H1 (cell line): ENCODE results near the gene SUSD6. TPM values are rescaled to one million over a fixed set of nuclear protein-coding genes. Genes with fewer than 3 reads are reported as not detected.

ENCODE experiments used
- CTCF ChIA-PET: fragments of 300-600 bp; sonication (Branson Sonifier 250); formaldehyde crosslinking; loops from one replicate; lab custom pipeline; 2021; ENCODE audit not compliant: partially characterized antibody; lab: Charles Lee
- POLR2A ChIA-PET: fragments of 300-600 bp; sonication (Branson Sonifier 250); formaldehyde crosslinking; loops from one replicate; lab custom pipeline; 2021; ENCODE audit warnings: inconsistent platforms; ENCODE audit not compliant: partially characterized antibody; lab: Charles Lee
- DNase-seq, 2 experiments: peaks; one replicate each; pipeline versions ENCODE4 v3.0.0 to v3.0.0-alpha.2; 2010 to 2022; ENCODE audit warnings: low spot score in 2 of 2, low read depth in 1 of 2, mixed read lengths in 1 of 2
- FAIRE-seq: peaks from 2 replicates; lab custom pipeline; 2011; peaks lifted over from hg19 to GRCh38; lab: Jason Lieb, UNC
- H2AFZ ChIP-seq: 2 replicates; pipeline ENCODE4 v1.8.1; 2012; ENCODE audit warnings: low read length, inconsistent platforms
- H2AK5ac ChIP-seq: 2 replicates; pipeline ENCODE4 v1.6.1; 2013; ENCODE audit warnings: low read depth, low read length
- H2BK120ac ChIP-seq: replicated peaks from 2 replicates; pipeline ENCODE3; 2013; ENCODE audit warnings: low read depth, low read length, inconsistent platforms
- H2BK12ac ChIP-seq: 2 replicates; pipeline ENCODE4 v1.6.1; 2013; ENCODE audit warnings: low read depth, low read length
- H2BK15ac ChIP-seq: 2 replicates; pipeline ENCODE4 v1.6.1; 2013; ENCODE audit warnings: low read length
- H2BK20ac ChIP-seq: 2 replicates; pipeline ENCODE4 v1.6.1; 2013; ENCODE audit warnings: low read length
- H2BK5ac ChIP-seq: 2 replicates; pipeline ENCODE4 v1.6.1; 2013; ENCODE audit warnings: low read depth, low read length
- H3K14ac ChIP-seq: 2 replicates; pipeline ENCODE4 v1.6.1; 2013; ENCODE audit warnings: inconsistent platforms; ENCODE audit not compliant: insufficient read length
- H3K18ac ChIP-seq: 2 replicates; pipeline ENCODE4 v1.6.1; 2013; ENCODE audit warnings: low read length; ENCODE audit errors: extremely low read depth
- H3K23ac ChIP-seq: 2 replicates; pipeline ENCODE4 v1.6.1; 2013; ENCODE audit warnings: inconsistent platforms; ENCODE audit not compliant: insufficient read length
- H3K23me2 ChIP-seq: 2 replicates; pipeline ENCODE4 v1.6.1; 2013; ENCODE audit warnings: low read depth, low read length
- H3K27ac ChIP-seq: 2 replicates; pipeline ENCODE4 v1.6.1; 2011; ENCODE audit warnings: low read depth, low read length, inconsistent platforms
- H3K27me3 ChIP-seq, 4 experiments: replicated peaks in 1 of 4; 1 replicate in 1 of 4; 2 replicates in 3 of 4; pipeline versions ENCODE4 v1.6.1 to v1.8.1; 2011 to 2013; ENCODE audit warnings: low read length in 3 of 4, mild to moderate bottlenecking in 3 of 4, inconsistent platforms in 2 of 4, mixed read lengths in 2 of 4, moderate library complexity in 1 of 4; ENCODE audit not compliant: control insufficient read depth in 3 of 4, insufficient read depth in 3 of 4; ENCODE audit errors: extremely low read depth in 1 of 4
- H3K36me3 ChIP-seq, 4 experiments: 2 replicates each; pipeline versions ENCODE4 v1.6.1 to v1.8.1; 2011 to 2013; ENCODE audit warnings: mild to moderate bottlenecking in 4 of 4, low read length in 3 of 4, moderate library complexity in 2 of 4, control low read depth in 1 of 4, inconsistent platforms in 1 of 4; ENCODE audit not compliant: insufficient read depth in 4 of 4, control insufficient read depth in 2 of 4
- H3K4ac ChIP-seq: replicated peaks from 2 replicates; pipeline ENCODE3; 2013; ENCODE audit warnings: low read length, low read depth, mixed read lengths, inconsistent platforms; ENCODE audit not compliant: insufficient read length
- H3K4me1 ChIP-seq, 4 experiments: replicated peaks in 1 of 4; 1 replicate in 1 of 4; 2 replicates in 3 of 4; pipeline versions ENCODE4 v1.6.1 to v1.8.1; 2011 to 2013; ENCODE audit warnings: low read length in 3 of 4, inconsistent platforms in 2 of 4, mixed read lengths in 1 of 4; ENCODE audit not compliant: insufficient read depth in 4 of 4, control insufficient read depth in 3 of 4
- H3K4me2 ChIP-seq, 2 experiments: 2 replicates each; pipeline versions ENCODE4 v1.6.1 to v1.8.1; 2011 to 2013; ENCODE audit warnings: low read depth in 2 of 2, low read length in 2 of 2, control low read depth in 1 of 2, inconsistent platforms in 1 of 2, mild to moderate bottlenecking in 1 of 2; ENCODE audit not compliant: insufficient read depth in 1 of 2
- H3K4me3 ChIP-seq, 4 experiments: fragments of 200-600, 300-600 bp in 1 of 4; sonication (generic), shearing (Covaris generic), sonication (Bioruptor Twin) in 1 of 4; 2 replicates each; pipeline versions ENCODE4 v1.5.1 to v1.8.1; 2011 to 2016; ENCODE audit warnings: low read length in 4 of 4, low read depth in 3 of 4, control low read depth in 2 of 4, inconsistent platforms in 2 of 4, mild to moderate bottlenecking in 2 of 4, mixed read lengths in 1 of 4, moderate library complexity in 1 of 4; ENCODE audit not compliant: insufficient read depth in 2 of 4; ENCODE audit errors: extremely low read depth in 1 of 4
- H3K56ac ChIP-seq: replicated peaks from 2 replicates; pipeline ENCODE3; 2013; ENCODE audit warnings: low read depth, mild to moderate bottlenecking, mixed read lengths, low read length, inconsistent platforms; ENCODE audit not compliant: insufficient read length
- H3K79me1 ChIP-seq: 2 replicates; pipeline ENCODE4 v1.6.1; 2013; ENCODE audit warnings: low read depth, low read length, control low read depth
- H3K79me2 ChIP-seq, 2 experiments: 2 replicates each; pipeline versions ENCODE4 v1.6.1 to v1.8.1; 2012 to 2013; ENCODE audit warnings: low read length in 2 of 2, mild to moderate bottlenecking in 2 of 2, inconsistent platforms in 1 of 2; ENCODE audit not compliant: insufficient read depth in 2 of 2, control insufficient read depth in 1 of 2
- H3K9ac ChIP-seq, 4 experiments: replicated peaks in 1 of 4; 1 replicate in 1 of 4; 2 replicates in 3 of 4; pipeline versions ENCODE4 v1.6.1 to v1.8.1; 2011 to 2013; ENCODE audit warnings: low read depth in 3 of 4, low read length in 3 of 4, control low read depth in 2 of 4, mild to moderate bottlenecking in 2 of 4, moderate library complexity in 2 of 4, inconsistent platforms in 1 of 4; ENCODE audit errors: extremely low read depth in 1 of 4
- H3K9me3 ChIP-seq, 2 experiments: 2 replicates each; pipeline versions ENCODE4 v1.6.1 to v1.8.1; 2012 to 2013; ENCODE audit warnings: mild to moderate bottlenecking in 2 of 2, moderate library complexity in 2 of 2, control low read depth in 1 of 2, inconsistent platforms in 1 of 2, low read depth in 1 of 2, low read length in 1 of 2, mixed read lengths in 1 of 2; ENCODE audit not compliant: insufficient read depth in 2 of 2
- H4K20me1 ChIP-seq, 2 experiments: replicated peaks in 1 of 2; 2 replicates each; pipeline versions ENCODE3 to v1.8.1; 2011 to 2013; ENCODE audit warnings: inconsistent platforms in 2 of 2, low read length in 2 of 2, mild to moderate bottlenecking in 1 of 2; ENCODE audit not compliant: insufficient read depth in 2 of 2, control insufficient read depth in 1 of 2
- H4K5ac ChIP-seq: 2 replicates; pipeline ENCODE4 v1.6.1; 2013; ENCODE audit warnings: low read length, low read depth, mixed read lengths, inconsistent platforms; ENCODE audit not compliant: insufficient read length
- H4K8ac ChIP-seq: 2 replicates; pipeline ENCODE4 v1.8.0; 2013; ENCODE audit warnings: mild to moderate bottlenecking, moderate library complexity, low read length, inconsistent platforms; ENCODE audit not compliant: insufficient read depth; ENCODE audit errors: extremely low read depth
- H4K91ac ChIP-seq: replicated peaks from 2 replicates; pipeline ENCODE3; 2013; ENCODE audit warnings: low read length, mixed read lengths, inconsistent platforms; ENCODE audit not compliant: insufficient read length
- ASH2L ChIP-seq: fragments of 200-600, 300-600 bp; sonication (generic); IDR thresholded peaks from one replicate; pipeline ENCODE4 v1.7.1; 2017; ENCODE audit warnings: low read length
- EP300 ChIP-seq, 2 experiments: IDR thresholded peaks; 1 replicate in 1 of 2; 2 replicates in 1 of 2; pipeline ENCODE4 v1.6.1; 2011 to 2012; ENCODE audit warnings: low read depth in 2 of 2, low read length in 2 of 2, mild to moderate bottlenecking in 2 of 2, borderline replicate concordance in 1 of 2, inconsistent platforms in 1 of 2, moderate library complexity in 1 of 2
- GABPA ChIP-seq: IDR thresholded peaks from 2 replicates; pipeline ENCODE4 v1.6.1; 2011; ENCODE audit warnings: mild to moderate bottlenecking, low read length, moderate library complexity, borderline replicate concordance; ENCODE audit not compliant: insufficient read depth
- JUN ChIP-seq: IDR thresholded peaks from 2 replicates; pipeline ENCODE4 v1.6.1; 2011; ENCODE audit warnings: low read depth, mild to moderate bottlenecking, improper control_type of control experiment, low read length
- KDM1A ChIP-seq: fragments of 200-600, 300-600 bp; sonication (generic); IDR thresholded peaks from 2 replicates; pipeline ENCODE4 v1.7.1; 2016; ENCODE audit warnings: mild to moderate bottlenecking, low read length, borderline replicate concordance
- KDM4A ChIP-seq: IDR thresholded peaks from one replicate; pipeline ENCODE4 v1.7.1; 2012; ENCODE audit warnings: low read depth, mild to moderate bottlenecking, moderate library complexity, low read length, inconsistent platforms; ENCODE audit not compliant: severe bottlenecking
- NANOG ChIP-seq: IDR thresholded peaks from 2 replicates; pipeline ENCODE4 v1.6.1; 2011; ENCODE audit warnings: low read length, low read depth, mild to moderate bottlenecking, inconsistent platforms; ENCODE audit not compliant: insufficient read depth, poor library complexity, severe bottlenecking
- NRF1 ChIP-seq: IDR thresholded peaks from 2 replicates; pipeline ENCODE4 v1.6.1; 2011; ENCODE audit warnings: mild to moderate bottlenecking, low read depth, low read length, improper control_type of control experiment
- RBBP5 ChIP-seq: IDR thresholded peaks from 2 replicates; pipeline ENCODE4 v1.7.1; 2012; ENCODE audit warnings: low read depth, mild to moderate bottlenecking, inconsistent platforms, low read length, moderate library complexity, borderline replicate concordance
- SIRT6 ChIP-seq: IDR thresholded peaks from one replicate; pipeline ENCODE4 v1.7.1; 2012; ENCODE audit warnings: low read length, inconsistent platforms
- SRF ChIP-seq: IDR thresholded peaks from 2 replicates; pipeline ENCODE4 v1.6.1; 2011; ENCODE audit warnings: mild to moderate bottlenecking, low read depth, low read length, moderate library complexity
- TAF1 ChIP-seq: IDR thresholded peaks from 2 replicates; pipeline ENCODE4 v1.6.1; 2011; ENCODE audit warnings: mild to moderate bottlenecking, low read depth, low read length
- WGBS, 2 experiments: shearing (Covaris generic) in 1 of 2; methylation state at CpG; one replicate each; pipeline versions ENCODE4 v1.1.6 to v1.1.7; 2013 to 2015; ENCODE audit warnings: low lambda C conversion rate in 2 of 2, mixed read lengths in 2 of 2, inconsistent platforms in 1 of 2, low coverage in 1 of 2, missing lambda C conversion rate in 1 of 2; ENCODE audit not compliant: insufficient replicate concordance in 2 of 2, insufficient coverage in 1 of 2, insufficient read length in 1 of 2; ENCODE audit errors: extremely low coverage in 1 of 2, missing lambda C conversion rate in 1 of 2; 5-methylcytosine and 5-hydroxymethylcytosine counted together
- polyA plus RNA-seq, 7 experiments: library from polyadenylated mRNA; depleted of rRNA in 3 of 7; stranded (reverse) in 5 of 7; unstranded in 2 of 7; fragments of >200 nt in 5 of 7; fragments of 200-250 nt in 2 of 7; gene quantifications; 1 replicate in 5 of 7; 2 replicates in 1 of 7; 4 replicates in 1 of 7; pipeline versions ENCODE4 v1.2.1 to v1.2.3, GENCODE V29; 2011 to 2013; ENCODE audit warnings: missing spikeins in 2 of 7, mixed read lengths in 2 of 7
- total RNA-seq: library from RNA; stranded (reverse); fragmentation: NEBNext Ultra II Directional; extraction: Animal tissue kit (Norgen Biotek cat#: 25700); gene quantifications from 2 replicates; pipeline ENCODE4 v1.2.1, GENCODE V29; 2021
- TF ChIP-seq, protein P1 (sequence below): IDR thresholded peaks from 2 replicates; pipeline ENCODE4 v1.6.1; 2011; ENCODE audit warnings: low read length, improper control_type of control experiment

Gene SUSD6
- total and polyA plus RNA-seq, 2 of the 8 experiments (the other 6 are each of a cell fraction or from before 2014, with no cell fraction given) = 3.0 to 3.8 TPM

DNA sequence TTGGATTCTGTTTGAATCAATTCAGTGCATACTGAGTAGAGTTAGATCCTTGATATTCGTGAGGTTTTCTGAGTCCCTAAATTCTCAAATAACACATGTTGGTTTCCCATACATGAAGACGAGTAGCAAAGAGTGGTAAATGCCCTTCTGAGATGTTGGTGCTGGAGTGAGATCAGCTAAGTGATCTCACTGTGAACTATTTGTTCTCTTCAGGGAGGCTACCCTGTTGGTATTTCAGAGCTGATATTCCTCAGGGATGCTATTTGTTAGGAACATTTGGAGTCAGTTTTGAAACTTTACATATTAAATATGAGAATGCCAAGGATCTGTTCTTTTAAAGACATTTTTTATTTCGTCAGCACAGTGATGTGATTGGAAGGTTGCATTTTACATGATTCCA, 54.7 kb downstream of the SUSD6 start:
- Histone ChIP-seq H4K20me1 (no peaks in the 10 kb centered on the region), H4K5ac (no peak overlapping the region), H3K79me2 (no peaks in the 10 kb centered on the region)
- TF ChIP-seq SRF (no peak), GABPA (no peak), NRF1 (no peak), NANOG (no peak), EP300 (IDR thresholded peaks at IDR 0.05; ENCODE audit: borderline replicate concordance in 1 of 2, low read depth in 2 of 2, low read length in 2 of 2) (no peak), SIRT6 (no peak), KDM1A (no peak), TAF1 (no peak), ASH2L (no peak), RBBP5 (no peak), JUN (no peak), KDM4A (no peak)
- TF ChIP-seq, protein P1, sequence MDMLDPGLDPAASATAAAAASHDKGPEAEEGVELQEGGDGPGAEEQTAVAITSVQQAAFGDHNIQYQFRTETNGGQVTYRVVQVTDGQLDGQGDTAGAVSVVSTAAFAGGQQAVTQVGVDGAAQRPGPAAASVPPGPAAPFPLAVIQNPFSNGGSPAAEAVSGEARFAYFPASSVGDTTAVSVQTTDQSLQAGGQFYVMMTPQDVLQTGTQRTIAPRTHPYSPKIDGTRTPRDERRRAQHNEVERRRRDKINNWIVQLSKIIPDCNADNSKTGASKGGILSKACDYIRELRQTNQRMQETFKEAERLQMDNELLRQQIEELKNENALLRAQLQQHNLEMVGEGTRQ = no peak

More for the DNA sequence above, 54.7 kb downstream of the SUSD6 start:
- peaks cover 2 to 5% (median 3%) of the 10 kb centered on the region in 4 experiments; a peak in 6 of 7 replicates for H3K4me1 ChIP-seq
- no peak overlapping the region for H3K27ac ChIP-seq
- H3K79me1 ChIP-seq = 0 out of 2 replicates have a peak, but pooled peaks cover 2% of the 10 kb centered on the region
- H3K36me3 ChIP-seq = no peaks in the 10 kb centered on the region; a peak in 1 of 8 replicates
- no peak overlapping the region for H4K91ac ChIP-seq
- no peak overlapping the region for H2AK5ac ChIP-seq
- H2BK120ac ChIP-seq = no peak overlapping the region
- no peaks in the 10 kb centered on the region for H3K27me3 ChIP-seq
- H3K56ac ChIP-seq = no peak overlapping the region
- no peak overlapping the region for H2BK5ac ChIP-seq
- H3K9me3 ChIP-seq = no peaks in the 10 kb centered on the region
- ChIA-PET CTCF (interaction anchor here (2.0 kb wide), 1 partner anchor 39 kb away, joined by 4 read pairs; no protein-coding TSS in a partner anchor), POLR2A (interaction anchor here (1.3 to 1.6 kb wide), 2 partner anchors 8 to 100 kb away, joined by 3 to 6 read pairs; partner anchors contain the start of gene SRSF5)
- H3K9ac ChIP-seq = no peak overlapping the region
- no peak for FAIRE-seq
- H3K14ac ChIP-seq = no peak overlapping the region
- H3K4me2 ChIP-seq = no peak overlapping the region
- no peak for DNase-seq
- H2BK12ac ChIP-seq = no peak overlapping the region
- H3K4ac ChIP-seq = no peak overlapping the region
- no peak overlapping the region for H2BK20ac ChIP-seq
- no peak overlapping the region for H2BK15ac ChIP-seq
- no peak overlapping the region for H2AFZ ChIP-seq
- H4K8ac ChIP-seq = no peak overlapping the region
- H3K23me2 ChIP-seq = no peaks in the 10 kb centered on the region
- no peak overlapping the region for H3K4me3 ChIP-seq
- WGBS, 2 experiments = 77% methylated on average over 3 of the region's 3 CpGs; no CpG with 5 or more reads in 1 of the 2 experiments
- no peak overlapping the region for H3K23ac ChIP-seq
- no peak overlapping the region for H3K18ac ChIP-seq
